ENCODE results near the gene FAM228B.

GRCh38 chr2:24121469-24121868 is 1.8 kb upstream of the FAM228B start:
- no peak for TF ChIP-seq CTCF (IDR thresholded peaks at IDR 0.05 in 4 of 5, conservative IDR thresholded peaks at IDR 0.05 in 1 of 5)
- no peak for TF ChIP-seq POLR2A (IDR thresholded peaks at IDR 0.05)

All from gastrocnemius medialis (tissue), 4 donors.